Neuronal stem cell (in vitro differentiated cells): Measurements from ENCODE around the gene MOXD1.
"Not testable (repeated sequence)": the region's sequence is repeated elsewhere in the genome, so short reads cannot be mapped to it uniquely, and the experiment has no call there.

Experiments used
- DNase-seq: peaks from one replicate; pipeline ENCODE4 v3.0.0-alpha.2; 2013; ENCODE audit warnings: low spot score
- H2AFZ ChIP-seq: one replicate; pipeline ENCODE4 v1.6.1; 2013; ENCODE audit warnings: mild to moderate bottlenecking, low read length, inconsistent platforms
- H2AK5ac ChIP-seq: 2 replicates; pipeline ENCODE4 v1.6.1; 2013; ENCODE audit warnings: low read depth, mild to moderate bottlenecking, inconsistent platforms, low read length, moderate library complexity, mixed read lengths
- H2BK120ac ChIP-seq: 2 replicates; pipeline ENCODE4 v1.6.1; 2013; ENCODE audit warnings: low read depth, mild to moderate bottlenecking, inconsistent platforms, low read length, moderate library complexity, mixed read lengths
- H2BK12ac ChIP-seq: one replicate; pipeline ENCODE4 v1.6.1; 2013; ENCODE audit warnings: low read length, inconsistent platforms
- H2BK15ac ChIP-seq: 2 replicates; pipeline ENCODE4 v1.6.1; 2013; ENCODE audit warnings: mild to moderate bottlenecking, low read length, inconsistent platforms, mixed read lengths
- H2BK5ac ChIP-seq: one replicate; pipeline ENCODE4 v1.6.1; 2013; ENCODE audit warnings: inconsistent platforms, mild to moderate bottlenecking, low read length, moderate library complexity
- H3K14ac ChIP-seq: one replicate; pipeline ENCODE4 v1.6.1; 2013; ENCODE audit warnings: low read length, inconsistent platforms
- H3K18ac ChIP-seq: 2 replicates; pipeline ENCODE4 v1.6.1; 2013; ENCODE audit warnings: low read length, inconsistent platforms
- H3K23ac ChIP-seq: 2 replicates; pipeline ENCODE4 v1.6.1; 2013; ENCODE audit warnings: low read depth, mild to moderate bottlenecking, mixed read lengths, low read length, inconsistent platforms; ENCODE audit not compliant: poor library complexity
- H3K27ac ChIP-seq: replicated peaks from 3 replicates; pipeline ENCODE4 v1.5.1; 2013; ENCODE audit warnings: low read length, inconsistent platforms
- H3K27me3 ChIP-seq, 3 experiments: 2 replicates each; pipeline ENCODE4 v1.6.1; 2013; ENCODE audit warnings: low read length in 3 of 3, mild to moderate bottlenecking in 2 of 3, inconsistent platforms in 1 of 3, low read depth in 1 of 3, mixed read lengths in 1 of 3, moderate library complexity in 1 of 3; ENCODE audit not compliant: control insufficient read depth in 3 of 3, insufficient read depth in 3 of 3
- H3K36me3 ChIP-seq, 2 donors: replicated peaks in 1 of 2; 2 replicates each; pipeline ENCODE4 v1.6.1; 2013; ENCODE audit warnings: low read length in 2 of 2; ENCODE audit not compliant: control insufficient read depth in 2 of 2, insufficient read depth in 2 of 2
- H3K4ac ChIP-seq: 2 replicates; pipeline ENCODE4 v1.6.1; 2013; ENCODE audit warnings: inconsistent platforms, mild to moderate bottlenecking, low read length, moderate library complexity
- H3K4me1 ChIP-seq, 2 donors: 1 replicate in 1 of 2; 2 replicates in 1 of 2; pipeline ENCODE4 v1.6.1; 2013; ENCODE audit warnings: low read length in 2 of 2, low read depth in 1 of 2; ENCODE audit not compliant: control insufficient read depth in 2 of 2, insufficient read depth in 1 of 2
- H3K4me2 ChIP-seq: one replicate; pipeline ENCODE4 v1.6.1; 2013; ENCODE audit warnings: mild to moderate bottlenecking, low read length, inconsistent platforms; ENCODE audit not compliant: insufficient read depth, poor library complexity, severe bottlenecking
- H3K4me3 ChIP-seq, 2 donors: 2 replicates each; pipeline ENCODE4 v1.5.1; 2013; ENCODE audit warnings: low read length in 2 of 2, mild to moderate bottlenecking in 2 of 2, inconsistent platforms in 1 of 2, moderate library complexity in 1 of 2
- H3K79me1 ChIP-seq: one replicate; pipeline ENCODE4 v1.6.1; 2013; ENCODE audit warnings: low read depth, mild to moderate bottlenecking, inconsistent platforms, low read length, moderate library complexity
- H3K9ac ChIP-seq: one replicate; pipeline ENCODE4 v1.6.1; 2013; ENCODE audit warnings: mild to moderate bottlenecking, low read depth, low read length, inconsistent platforms; ENCODE audit not compliant: poor library complexity
- H3K9me3 ChIP-seq, 2 donors: replicated peaks in 1 of 2; 2 replicates each; pipeline versions ENCODE3 to v1.6.1; 2013; ENCODE audit warnings: low read length in 2 of 2, mild to moderate bottlenecking in 2 of 2, inconsistent platforms in 1 of 2, low read depth in 1 of 2, mixed read lengths in 1 of 2, moderate library complexity in 1 of 2; ENCODE audit not compliant: control insufficient read depth in 2 of 2, insufficient read depth in 1 of 2
- H4K8ac ChIP-seq: one replicate; pipeline ENCODE4 v1.6.1; 2013; ENCODE audit warnings: low read depth, mild to moderate bottlenecking, inconsistent platforms, low read length, moderate library complexity
- H4K91ac ChIP-seq: one replicate; pipeline ENCODE4 v1.6.1; 2013; ENCODE audit warnings: low read length, low read depth, mild to moderate bottlenecking, inconsistent platforms; ENCODE audit not compliant: poor library complexity
- WGBS, 2 donors: extraction: QIAGEN DNeasy Blood & Tissue Kit; methylation state at CpG; one replicate each; pipeline ENCODE4 v1.1.7; 2013; ENCODE audit warnings: missing lambda C conversion rate in 2 of 2, mixed read lengths in 1 of 2; ENCODE audit not compliant: insufficient read length in 2 of 2, insufficient replicate concordance in 1 of 2; ENCODE audit errors: extremely low coverage in 2 of 2; 5-methylcytosine and 5-hydroxymethylcytosine counted together

Gene MOXD1

GRCh38 chr6:132354517-132355167 is 46.6 kb downstream of the MOXD1 start:
- Histone ChIP-seq H4K8ac (no peak overlapping the region), H3K36me3 (no peaks in the 10 kb centered on the region), H4K91ac (no peak overlapping the region), H2AK5ac (no peak overlapping the region), H2BK15ac (no peak overlapping the region), H2BK120ac (no peak overlapping the region), H3K18ac (peak overlapping the region; percentile 17), H2BK12ac (no peak overlapping the region), H3K4me1 (no peaks in the 10 kb centered on the region), H2AFZ (peak overlapping the region; percentile 48), H3K9ac (no peak overlapping the region), H3K4me2 (no peak overlapping the region), H3K27ac (no peak overlapping the region), H2BK5ac (no peak overlapping the region), H3K4ac (no peak overlapping the region), H3K27me3 (no peaks in the 10 kb centered on the region), H3K23ac (no peak overlapping the region), H3K4me3 (no peak overlapping the region), H3K14ac (no peak overlapping the region), H3K79me1 (no peaks in the 10 kb centered on the region), H3K9me3 (peaks cover 0 to 3% of the 10 kb centered on the region in 2 donors)
- no CpG with 5 or more reads among the region's 7 CpGs for WGBS, 2 donors
- DNase-seq, result no peak

GRCh38 chr6:132351986-132352385 is 49.3 kb downstream of the MOXD1 start:
- H3K4ac ChIP-seq, H3K23ac ChIP-seq, H3K9ac ChIP-seq, H3K4me1 ChIP-seq, H3K4me3 ChIP-seq, H3K18ac ChIP-seq, H3K4me2 ChIP-seq, H3K27me3 ChIP-seq, H2BK15ac ChIP-seq, DNase-seq, H3K14ac ChIP-seq, H3K36me3 ChIP-seq, H2BK12ac ChIP-seq, H2AK5ac ChIP-seq, H3K9me3 ChIP-seq, H4K91ac ChIP-seq, H3K27ac ChIP-seq, H3K79me1 ChIP-seq, H4K8ac ChIP-seq, H2AFZ ChIP-seq, H2BK120ac ChIP-seq, H2BK5ac ChIP-seq: not testable (repeated sequence)
- no CpG with 5 or more reads among the region's 3 CpGs for WGBS, 2 donors

GRCh38 chr6:132348231-132348630 is 53.0 kb downstream of the MOXD1 start:
- DNase-seq, result no peak
- H3K4me3 ChIP-seq, result no peak overlapping the region
- H3K14ac ChIP-seq, result no peak overlapping the region
- H3K27ac ChIP-seq, result no peak overlapping the region
- H3K36me3 ChIP-seq, result no peaks in the 10 kb centered on the region
- no peak overlapping the region for H3K4me2 ChIP-seq
- no peak overlapping the region for H4K91ac ChIP-seq
- H3K9ac ChIP-seq, result no peak overlapping the region
- no CpG with 5 or more reads among the region's 1 CpG for WGBS, 2 donors
- no peak overlapping the region for H3K23ac ChIP-seq
- H2BK15ac ChIP-seq, result no peak overlapping the region
- H3K9me3 ChIP-seq, result no peaks in the 10 kb centered on the region
- H2AK5ac ChIP-seq, result no peak overlapping the region
- no peak overlapping the region for H2BK120ac ChIP-seq
- no peaks in the 10 kb centered on the region for H3K27me3 ChIP-seq
- no peak overlapping the region for H2BK12ac ChIP-seq
- H2AFZ ChIP-seq, result no peak overlapping the region
- no peaks in the 10 kb centered on the region for H3K4me1 ChIP-seq
- no peak overlapping the region for H3K4ac ChIP-seq
- H2BK5ac ChIP-seq, result no peak overlapping the region
- no peaks in the 10 kb centered on the region for H3K79me1 ChIP-seq
- no peak overlapping the region for H3K18ac ChIP-seq
- H4K8ac ChIP-seq, result no peak overlapping the region

- Histone ChIP-seq H2BK120ac (no peak overlapping the region), H3K4me2 (no peak overlapping the region), H3K23ac (no peak overlapping the region), H3K9me3 (no peaks in the 10 kb centered on the region), H2AFZ (no peak overlapping the region), H3K4me3 (no peak overlapping the region), H4K91ac (no peak overlapping the region), H3K9ac (no peak overlapping the region), H2BK12ac (no peak overlapping the region), H2AK5ac (no peak overlapping the region), H3K4ac (no peak overlapping the region), H2BK5ac (no peak overlapping the region), H3K36me3 (no peaks in the 10 kb centered on the region), H3K14ac (no peak overlapping the region), H3K79me1 (no peaks in the 10 kb centered on the region), H3K27me3 (no peaks in the 10 kb centered on the region), H3K4me1 (no peaks in the 10 kb centered on the region), H2BK15ac (no peak overlapping the region), H3K27ac (no peak overlapping the region), H3K18ac (no peak overlapping the region), H4K8ac (no peak overlapping the region)
- DNase-seq, result no peak
- no CpG with 5 or more reads among the region's 5 CpGs for WGBS, 2 donors
Measured at GRCh38 chr6:132344811-132345210, 56.5 kb downstream of the MOXD1 start.
